ENCODE results near the gene CNOT1. TPM values are rescaled to one million over a fixed set of nuclear protein-coding genes. Genes with fewer than 3 reads are reported as not detected.

Gene CNOT1
- total RNA-seq, 1 donor from 2014 or later = 213 TPM

GRCh38 chr16:58471209-58471975 is 158.2 kb downstream of the CNOT1 start:
- Mint-ChIP-seq H3K9me3 (no peaks in the 10 kb centered on the region), H3K4me1 (no peaks in the 10 kb centered on the region), H3K36me3 (no peaks in the 10 kb centered on the region), H3K27ac (no peak overlapping the region), H3K27me3 (ENCODE audit: low read depth) (peaks cover 70% of the 10 kb centered on the region), H3K4me3 (no peak overlapping the region)
- DNase-seq (ENCODE audit: low spot score in 2 of 2, unreplicated experiment in 2 of 2) = no peak
- TF ChIP-seq, protein P1, sequence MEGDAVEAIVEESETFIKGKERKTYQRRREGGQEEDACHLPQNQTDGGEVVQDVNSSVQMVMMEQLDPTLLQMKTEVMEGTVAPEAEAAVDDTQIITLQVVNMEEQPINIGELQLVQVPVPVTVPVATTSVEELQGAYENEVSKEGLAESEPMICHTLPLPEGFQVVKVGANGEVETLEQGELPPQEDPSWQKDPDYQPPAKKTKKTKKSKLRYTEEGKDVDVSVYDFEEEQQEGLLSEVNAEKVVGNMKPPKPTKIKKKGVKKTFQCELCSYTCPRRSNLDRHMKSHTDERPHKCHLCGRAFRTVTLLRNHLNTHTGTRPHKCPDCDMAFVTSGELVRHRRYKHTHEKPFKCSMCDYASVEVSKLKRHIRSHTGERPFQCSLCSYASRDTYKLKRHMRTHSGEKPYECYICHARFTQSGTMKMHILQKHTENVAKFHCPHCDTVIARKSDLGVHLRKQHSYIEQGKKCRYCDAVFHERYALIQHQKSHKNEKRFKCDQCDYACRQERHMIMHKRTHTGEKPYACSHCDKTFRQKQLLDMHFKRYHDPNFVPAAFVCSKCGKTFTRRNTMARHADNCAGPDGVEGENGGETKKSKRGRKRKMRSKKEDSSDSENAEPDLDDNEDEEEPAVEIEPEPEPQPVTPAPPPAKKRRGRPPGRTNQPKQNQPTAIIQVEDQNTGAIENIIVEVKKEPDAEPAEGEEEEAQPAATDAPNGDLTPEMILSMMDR (IDR thresholded peaks at IDR 0.05; ENCODE audit: unreplicated experiment) = no peak

Other genes with a start within 250 kb of the CNOT1 start
- gene GINS3, start 237.4 kb downstream of the CNOT1 start, total RNA-seq = 5.0 to 6.0 TPM (median 5.5 TPM) in 3 replicates
- gene NDRG4, start 129.7 kb downstream of the CNOT1 start, total RNA-seq = 17.3 to 18.6 TPM (median 17.4 TPM) in 3 replicates
- gene SETD6, start 114.3 kb downstream of the CNOT1 start, total RNA-seq = 27.1 to 29.4 TPM (median 28.9 TPM) in 3 replicates
- gene SLC38A7, start 54.9 kb upstream of the CNOT1 start, total RNA-seq = 29.0 to 33.0 TPM (median 29.8 TPM) in 3 replicates
- 71.2 to 75.7 TPM (median 73.7 TPM) in 3 replicates for gene GOT2, start 104.5 kb upstream of the CNOT1 start, total RNA-seq

All from mesothelial cell of epicardium (in vitro differentiated cells).